Keratinocyte (primary cell): ENCODE data around the gene HSH2D. TPM values are rescaled to one million over a fixed set of nuclear protein-coding genes. Genes with fewer than 3 reads are reported as not detected.

Source experiments
- DNase-seq: peaks from one replicate; pipeline ENCODE4 v3.0.0-alpha.2; 2011; ENCODE audit warnings: low read depth, missing footprints, low spot score
- FAIRE-seq: peaks from 2 replicates; lab custom pipeline; 2011; peaks lifted over from hg19 to GRCh38; lab: Jason Lieb, UNC
- H2AFZ ChIP-seq: 2 replicates; pipeline ENCODE4 v1.6.0; 2012; ENCODE audit warnings: low read length, control low read depth, inconsistent platforms; ENCODE audit not compliant: control insufficient read depth
- H3K27ac ChIP-seq: 2 replicates; pipeline ENCODE4 v1.5.1; 2011; ENCODE audit warnings: low read length; ENCODE audit not compliant: control insufficient read depth, insufficient read depth
- H3K27me3 ChIP-seq: 3 replicates; pipeline ENCODE4 v1.6.0; 2011; ENCODE audit warnings: low read length; ENCODE audit not compliant: control insufficient read depth, insufficient read depth; ENCODE audit errors: extremely low read depth
- H3K36me3 ChIP-seq, 2 experiments: 2 replicates in 1 of 2; 3 replicates in 1 of 2; pipeline ENCODE4 v1.5.1; 2011; ENCODE audit warnings: low read length in 2 of 2, mild to moderate bottlenecking in 1 of 2; ENCODE audit not compliant: control insufficient read depth in 2 of 2, insufficient read depth in 2 of 2; ENCODE audit errors: extremely low read depth in 1 of 2
- H3K4me1 ChIP-seq: 3 replicates; pipeline ENCODE4 v1.5.1; 2011; ENCODE audit warnings: low read length; ENCODE audit not compliant: control insufficient read depth, insufficient read depth; ENCODE audit errors: extremely low read depth
- H3K4me2 ChIP-seq: 3 replicates; pipeline ENCODE4 v1.6.0; 2011; ENCODE audit warnings: low read depth, low read length; ENCODE audit not compliant: control insufficient read depth, insufficient read depth; ENCODE audit errors: extremely low read depth
- H3K4me3 ChIP-seq, 3 experiments: fragments of 200-600 bp in 1 of 3; sonication (generic) in 1 of 3; 2 replicates in 2 of 3; 3 replicates in 1 of 3; pipeline ENCODE4 v1.5.1; 2011 to 2016; ENCODE audit warnings: low read length in 3 of 3, mild to moderate bottlenecking in 3 of 3, control low read depth in 2 of 3, inconsistent platforms in 1 of 3, low read depth in 1 of 3, mixed read lengths in 1 of 3, mixed run types in 1 of 3, moderate library complexity in 1 of 3; ENCODE audit not compliant: control insufficient read depth in 2 of 3, insufficient read depth in 2 of 3; ENCODE audit errors: extremely low read depth in 1 of 3
- H3K79me2 ChIP-seq: 2 replicates; pipeline ENCODE4 v1.6.0; 2012; ENCODE audit warnings: low read length; ENCODE audit not compliant: control insufficient read depth, insufficient read depth
- H3K9ac ChIP-seq: 3 replicates; pipeline ENCODE4 v1.6.0; 2011; ENCODE audit warnings: low read length; ENCODE audit not compliant: control insufficient read depth, insufficient read depth; ENCODE audit errors: extremely low read depth
- H3K9me1 ChIP-seq: 3 replicates; pipeline ENCODE4 v1.6.0; 2011; ENCODE audit warnings: low read length; ENCODE audit not compliant: control insufficient read depth, insufficient read depth; ENCODE audit errors: extremely low read depth
- H3K9me3 ChIP-seq: 2 replicates; pipeline ENCODE4 v1.5.1; 2012; ENCODE audit warnings: low read depth, low read length; ENCODE audit not compliant: control insufficient read depth
- H4K20me1 ChIP-seq: 3 replicates; pipeline ENCODE4 v1.6.0; 2011; ENCODE audit warnings: low read length; ENCODE audit not compliant: control insufficient read depth, insufficient read depth; ENCODE audit errors: extremely low read depth
- EZH2 ChIP-seq: IDR thresholded peaks from one replicate; pipeline ENCODE4 v1.6.1; 2012; ENCODE audit warnings: inconsistent platforms, mild to moderate bottlenecking, low read length, moderate library complexity
- dilution Hi-C: fragments of 300-500 bp; cut with MboI; formaldehyde crosslinking; loops from one replicate; pipeline ENCODE4 v1.7.0; 2020; ENCODE audit warnings: low sequenced_read_pairs; ENCODE audit not compliant: extremely low pct_ligation_motif_present
- polyA plus RNA-seq, 5 experiments: library from polyadenylated mRNA; depleted of rRNA in 3 of 5; stranded (reverse) in 3 of 5; stranded (forward) in 1 of 5; unstranded in 1 of 5; fragments of >200 nt; gene quantifications; 1 replicate in 1 of 5; 2 replicates in 3 of 5; 3 replicates in 1 of 5; pipeline versions ENCODE4 v1.2.1 to v1.2.3, GENCODE V29; 2011 to 2012; ENCODE audit warnings: missing spikeins in 2 of 5, low read depth in 1 of 5, low replicate concordance in 1 of 5
- TF ChIP-seq, protein P1 (sequence below), 3 experiments: IDR thresholded peaks in 1 of 3; conservative IDR thresholded peaks in 1 of 3; optimal IDR thresholded peaks in 1 of 3; 2 replicates in 2 of 3; 3 replicates in 1 of 3; pipeline versions ENCODE3 to v1.5.1; 2011; ENCODE audit warnings: low read length in 3 of 3, mild to moderate bottlenecking in 3 of 3, moderate library complexity in 2 of 3, control low read depth in 1 of 3, inconsistent platforms in 1 of 3; ENCODE audit not compliant: insufficient read depth in 2 of 3; ENCODE audit errors: extremely low read depth in 1 of 3

HSH2D gene
- polyA plus RNA-seq, 1 donor (not counting 4 experiments of a cell fraction or from before 2014, with no cell fraction given) = 1.1 TPM

DNA sequence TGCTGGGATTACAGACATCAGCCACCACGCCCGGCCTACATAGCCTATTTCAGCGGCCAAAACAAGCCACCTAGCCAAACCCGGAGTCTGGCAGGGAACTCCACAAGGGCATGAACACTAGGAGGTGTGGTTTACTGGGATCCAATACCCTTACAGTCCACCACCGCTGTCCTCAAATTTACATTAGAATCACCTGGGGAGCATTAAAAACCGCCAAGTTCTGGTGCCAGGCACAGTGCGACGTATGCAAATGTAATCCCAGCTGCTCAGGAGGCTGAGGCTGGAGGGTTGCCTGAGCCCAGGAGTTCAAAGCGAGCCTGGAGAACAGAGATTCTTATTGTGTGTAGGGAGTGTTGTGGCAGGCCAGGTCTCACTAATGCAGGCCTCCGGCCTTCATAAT is 50.0 kb downstream of the HSH2D start:
- Histone ChIP-seq H3K36me3 (peaks cover 18 to 19% of the 10 kb centered on the region in 2 experiments), H3K27me3 (no peaks in the 10 kb centered on the region), H3K4me1 (peaks cover 8% of the 10 kb centered on the region), H3K4me2 (no peak overlapping the region), H3K79me2 (peaks cover 14% of the 10 kb centered on the region), H4K20me1 (no peaks in the 10 kb centered on the region), H3K9ac (no peak overlapping the region), H3K4me3 (no peak overlapping the region), H3K9me1 (no peaks in the 10 kb centered on the region), H3K27ac (no peak overlapping the region), H3K9me3 (no peaks in the 10 kb centered on the region), H2AFZ (no peak overlapping the region)
- TF ChIP-seq EZH2 = no peak
- TF ChIP-seq, protein P1, sequence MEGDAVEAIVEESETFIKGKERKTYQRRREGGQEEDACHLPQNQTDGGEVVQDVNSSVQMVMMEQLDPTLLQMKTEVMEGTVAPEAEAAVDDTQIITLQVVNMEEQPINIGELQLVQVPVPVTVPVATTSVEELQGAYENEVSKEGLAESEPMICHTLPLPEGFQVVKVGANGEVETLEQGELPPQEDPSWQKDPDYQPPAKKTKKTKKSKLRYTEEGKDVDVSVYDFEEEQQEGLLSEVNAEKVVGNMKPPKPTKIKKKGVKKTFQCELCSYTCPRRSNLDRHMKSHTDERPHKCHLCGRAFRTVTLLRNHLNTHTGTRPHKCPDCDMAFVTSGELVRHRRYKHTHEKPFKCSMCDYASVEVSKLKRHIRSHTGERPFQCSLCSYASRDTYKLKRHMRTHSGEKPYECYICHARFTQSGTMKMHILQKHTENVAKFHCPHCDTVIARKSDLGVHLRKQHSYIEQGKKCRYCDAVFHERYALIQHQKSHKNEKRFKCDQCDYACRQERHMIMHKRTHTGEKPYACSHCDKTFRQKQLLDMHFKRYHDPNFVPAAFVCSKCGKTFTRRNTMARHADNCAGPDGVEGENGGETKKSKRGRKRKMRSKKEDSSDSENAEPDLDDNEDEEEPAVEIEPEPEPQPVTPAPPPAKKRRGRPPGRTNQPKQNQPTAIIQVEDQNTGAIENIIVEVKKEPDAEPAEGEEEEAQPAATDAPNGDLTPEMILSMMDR (optimal IDR thresholded peaks at IDR 0.05 in 1 of 3, IDR thresholded peaks at IDR 0.05 in 1 of 3, conservative IDR thresholded peaks at IDR 0.05 in 1 of 3; ENCODE audit: extremely low read depth in 1 of 3, insufficient read depth in 2 of 3, low read length in 3 of 3) = no peak
- DNase-seq = no peak
- no peak for FAIRE-seq
- dilution Hi-C loops = no loop called here

DNA sequence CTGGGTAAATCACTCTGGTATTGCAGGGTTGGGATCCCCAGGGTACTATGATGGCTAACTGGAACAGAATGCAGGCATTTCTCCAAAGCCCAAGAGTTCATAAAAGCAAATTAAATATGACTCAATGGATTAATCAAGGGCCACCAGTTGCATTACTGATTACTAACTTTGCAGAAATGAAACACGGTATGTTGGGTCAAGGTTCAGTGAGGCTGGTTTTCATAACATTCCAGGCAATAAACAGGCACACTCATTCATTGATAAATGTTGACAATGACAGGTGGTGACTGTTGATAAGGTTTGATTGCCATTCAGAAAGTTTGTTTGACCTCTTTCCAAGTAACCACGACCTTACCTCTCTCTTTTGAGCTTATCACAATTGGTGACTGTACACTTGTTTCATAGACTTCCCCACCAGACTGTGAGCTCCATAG is 53.7 kb downstream of the HSH2D start:
- dilution Hi-C loops = no loop called here
- Histone ChIP-seq H3K36me3 (peaks cover 8 to 10% of the 10 kb centered on the region in 2 experiments), H3K9ac (peak overlapping the region; percentile 60), H3K79me2 (peaks cover 34% of the 10 kb centered on the region), H3K4me3 (peak overlapping the region; percentile 78 to 98 (median 86)), H3K27me3 (no peaks in the 10 kb centered on the region), H4K20me1 (peaks cover 2% of the 10 kb centered on the region), H3K4me2 (peak overlapping the region; percentile 95), H3K4me1 (peaks cover 24% of the 10 kb centered on the region), H3K9me1 (peaks cover 3% of the 10 kb centered on the region), H2AFZ (peak overlapping the region; percentile 90), H3K27ac (peak overlapping the region; percentile 55), H3K9me3 (no peaks in the 10 kb centered on the region)
- FAIRE-seq (no peak), DNase-seq (no peak)
- no peak for TF ChIP-seq EZH2
- TF ChIP-seq, protein P1 (optimal IDR thresholded peaks at IDR 0.05 in 1 of 3, IDR thresholded peaks at IDR 0.05 in 1 of 3, conservative IDR thresholded peaks at IDR 0.05 in 1 of 3; ENCODE audit: extremely low read depth in 1 of 3, insufficient read depth in 2 of 3, low read length in 3 of 3) = no peak
